Measurements from ENCODE around the gene SKIC8. TPM values are rescaled to one million over a fixed set of nuclear protein-coding genes. Genes with fewer than 3 reads are reported as not detected.

The SKIC8 gene
- total RNA-seq: 10 to 100 TPM; 82.3 to 93.1 TPM
- 135 TPM for polyA plus RNA-seq (ENCODE audit: insufficient read depth, low read depth, low replicate concordance)
- long read RNA-seq, donor 1, transcript WDR61-210 (1 exons, 3,629 nt): minor isoform, 12 of 59 reads
- long read RNA-seq, donor 1, transcript WDR61-201 (11 exons, 1,387 nt): major isoform, 39 of 59 reads
- long read RNA-seq, donor 1, partial matches to known transcripts: 6 of 59 reads
- long read RNA-seq, donor 1, other reads (novel, unspliced or antisense): 0 of 59 reads
- long read RNA-seq, donor 2, transcript WDR61-201 (11 exons, 1,387 nt): major isoform, 26 of 39 reads
- long read RNA-seq, donor 2, transcript WDR61-210 (1 exons, 3,629 nt): minor isoform, 8 of 39 reads
- long read RNA-seq, donor 2, partial matches to known transcripts: 0 of 39 reads
- long read RNA-seq, donor 2, other reads (novel, unspliced or antisense): 0 of 39 reads

DNA sequence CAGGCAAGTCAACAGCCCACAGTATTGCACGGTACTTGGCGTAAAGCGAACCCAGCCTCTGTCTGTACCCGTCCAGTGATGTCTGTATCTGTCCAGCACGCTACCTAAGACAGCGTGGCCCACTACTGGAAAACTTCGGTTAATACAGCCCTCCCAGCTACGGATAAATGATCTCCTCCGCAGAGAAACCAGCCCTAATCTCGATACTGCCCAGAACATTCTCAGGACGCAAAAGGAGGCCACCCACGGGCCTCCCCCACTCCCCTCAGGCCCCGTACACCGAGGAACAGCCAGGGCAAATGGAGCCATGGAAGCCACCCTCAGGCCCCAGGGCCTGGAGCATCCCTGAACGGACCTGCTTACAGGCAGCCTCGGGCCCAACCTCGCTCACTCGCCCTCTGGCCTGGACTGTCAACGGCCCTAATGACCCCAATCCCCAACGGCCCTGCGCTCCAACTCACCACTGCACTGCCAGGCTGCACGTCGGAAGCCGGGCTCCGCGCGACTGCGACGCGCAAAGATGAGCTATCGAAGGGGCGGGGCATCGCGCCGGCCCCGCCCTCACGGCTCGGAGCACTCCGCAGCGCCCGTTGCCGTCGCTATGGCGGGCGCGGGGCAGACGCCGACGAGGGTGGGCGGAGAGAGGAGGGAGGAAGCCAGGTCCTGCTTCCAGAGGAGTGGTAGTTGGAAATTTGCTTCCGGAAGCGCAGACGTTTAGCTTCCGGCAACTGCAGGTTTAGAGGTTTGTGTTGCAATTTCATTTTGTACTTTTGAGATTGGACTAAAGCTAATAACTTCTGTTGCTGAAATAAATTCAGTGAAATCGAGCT lies at the start of gene SKIC8:
SKIC8 (minus strand) TSS at position 509 of the 830 bp plus-strand sequence. CDS start 3,923 bp downstream, outside the sequence.
- TF ChIP-seq CTCF (IDR thresholded peaks at IDR 0.05) (no peak), POLR2A (IDR thresholded peaks at IDR 0.05) (no peak)
- H3K9me3 ChIP-seq: no peaks in the 10 kb centered on the region
- no peaks in the 10 kb centered on the region for H3K36me3 ChIP-seq (ENCODE audit: low read depth, missing control alignments)
- H3K27ac ChIP-seq: peak within 1 kb of the TSS; percentile 78 to 81
- peak within 1 kb of the TSS; percentile 86 to 97 for H3K4me3 ChIP-seq
- 0 to 1% methylated on average over 30 to 55 of the region's 55 CpGs for WGBS, 2 donors
- peak; percentile 94 for DNase-seq
- H3K27me3 ChIP-seq: no peaks in the 10 kb centered on the region
- intact Hi-C loops (cut with DNase I; ENCODE audit: low total_unique reads): loop anchor here (5.0 kb wide), 1 partner anchor 138 kb away; the partner anchor contains the start of gene IREB2
- peaks cover 8% of the 10 kb centered on the region for H3K4me1 ChIP-seq

GRCh38 chr15:78347586-78348543 lies 48.5 kb upstream of the SKIC8 start:
- 66 to 71% methylated on average over 17 of the region's 17 CpGs for WGBS, 2 donors
- H3K4me1 ChIP-seq: no peaks in the 10 kb centered on the region
- TF ChIP-seq CTCF (IDR thresholded peaks at IDR 0.05) (no peak), POLR2A (IDR thresholded peaks at IDR 0.05) (no peak)
- H3K27ac ChIP-seq: no peak overlapping the region
- intact Hi-C loops (cut with DNase I; ENCODE audit: low total_unique reads): no loop called here
- no peaks in the 10 kb centered on the region for H3K36me3 ChIP-seq (ENCODE audit: low read depth, missing control alignments)
- no peak for DNase-seq
- no peaks in the 10 kb centered on the region for H3K27me3 ChIP-seq
- no peak overlapping the region for H3K4me3 ChIP-seq
- H3K9me3 ChIP-seq: no peaks in the 10 kb centered on the region

DNA sequence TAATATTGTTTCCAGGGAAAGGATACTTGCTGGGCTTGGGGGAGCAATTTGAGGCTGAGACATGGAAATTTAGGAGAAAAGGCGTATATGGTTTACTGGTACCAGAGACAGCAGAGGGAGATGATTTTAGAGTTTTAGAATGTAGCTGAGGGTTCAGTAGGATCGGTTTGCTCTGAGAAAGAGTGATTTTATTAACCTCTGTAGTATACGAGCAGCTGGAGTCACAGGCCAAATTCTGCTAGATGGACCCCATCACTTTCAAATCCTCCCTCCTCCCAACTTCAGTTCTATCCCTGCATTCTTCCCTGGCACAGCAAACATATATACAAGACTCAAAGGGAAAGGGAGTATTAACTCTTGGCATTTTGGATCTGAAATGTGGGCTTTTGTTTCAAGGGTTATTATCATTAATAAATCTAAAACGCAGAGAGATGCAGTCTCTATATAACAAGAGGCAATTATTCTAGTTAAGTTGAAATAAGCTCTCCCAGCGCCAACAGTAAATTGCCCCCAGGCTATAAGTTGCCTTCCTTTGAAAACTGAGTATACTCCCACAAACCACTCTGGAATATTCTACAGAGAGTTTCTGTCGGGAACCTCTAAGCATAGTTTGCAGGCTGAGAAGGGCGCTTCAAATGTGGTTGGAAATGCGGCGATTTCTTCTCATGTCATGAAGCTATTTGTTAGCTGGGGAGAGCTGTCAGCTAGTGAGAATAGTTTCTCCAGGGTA lies 46.2 kb upstream of the SKIC8 start:
- no peaks in the 10 kb centered on the region for H3K4me1 ChIP-seq
- H3K36me3 ChIP-seq (ENCODE audit: low read depth, missing control alignments): no peaks in the 10 kb centered on the region
- TF ChIP-seq CTCF (IDR thresholded peaks at IDR 0.05) (no peak), POLR2A (IDR thresholded peaks at IDR 0.05) (no peak)
- no peak overlapping the region for H3K27ac ChIP-seq
- H3K4me3 ChIP-seq: no peak overlapping the region
- DNase-seq: no peak
- intact Hi-C loops (cut with DNase I; ENCODE audit: low total_unique reads): no loop called here
- no peaks in the 10 kb centered on the region for H3K27me3 ChIP-seq
- WGBS, 2 donors: 76 to 79% methylated on average over 9 of the region's 9 CpGs
- no peaks in the 10 kb centered on the region for H3K9me3 ChIP-seq
